ENCODE data around the gene CUX1. TPM values are rescaled to one million over a fixed set of nuclear protein-coding genes. Genes with fewer than 3 reads are reported as not detected.

The CUX1 gene
- total RNA-seq, 1 experiment from 2014 or later: 53.5 TPM

DNA sequence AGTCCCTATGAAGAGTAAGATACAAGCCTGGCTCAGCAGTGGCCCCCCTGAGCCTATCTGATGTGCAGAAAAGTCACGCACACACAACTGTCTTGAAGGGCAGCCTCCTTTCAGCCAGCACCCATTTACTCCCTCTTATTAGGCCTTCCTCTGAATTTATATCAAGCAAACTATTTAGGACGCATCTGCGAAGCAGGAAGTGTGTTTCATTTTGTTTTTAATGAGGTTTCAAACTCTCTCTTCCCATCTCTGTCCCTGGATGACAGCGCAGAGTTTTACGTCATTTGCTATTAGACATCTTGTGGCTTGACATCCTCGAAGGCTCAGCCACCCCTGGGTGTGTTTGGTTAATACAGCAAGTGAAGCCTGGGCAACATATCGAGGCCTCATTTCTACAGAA lies 79.5 kb downstream of the CUX1 start:
- Histone ChIP-seq H3K4ac (ENCODE audit: low read depth, low read length) (no peak overlapping the region), H3K23me2 (ENCODE audit: insufficient read length, low read depth, low read length, poor library complexity, severe bottlenecking) (no peaks in the 10 kb centered on the region), H3K4me1 (ENCODE audit: insufficient read depth, low read length) (no peaks in the 10 kb centered on the region), H2BK12ac (ENCODE audit: insufficient read length, low read depth, low read length) (no peak overlapping the region), H3K9ac (ENCODE audit: extremely low read depth, insufficient read length, low read length) (no peak overlapping the region), H4K20me1 (ENCODE audit: control insufficient read depth, insufficient read depth, insufficient read length) (no peaks in the 10 kb centered on the region), H2AFZ (ENCODE audit: low read length) (no peak overlapping the region), H3K23ac (ENCODE audit: insufficient read length, low read depth, low read length) (no peak overlapping the region), H2AK5ac (ENCODE audit: insufficient read length, low read length) (no peak overlapping the region), H3K56ac (ENCODE audit: insufficient read length, low read depth, low read length) (no peak overlapping the region), H2BK5ac (ENCODE audit: insufficient read length, low read length) (no peak overlapping the region), H3K18ac (ENCODE audit: insufficient read length, low read depth, low read length) (no peak overlapping the region), H3T11ph (ENCODE audit: low read length) (no peak overlapping the region), H2BK120ac (ENCODE audit: low read depth, low read length, poor library complexity, severe bottlenecking) (no peak overlapping the region), H3K14ac (ENCODE audit: insufficient read depth, low read length) (no peak overlapping the region), H3K4me2 (ENCODE audit: insufficient read depth, insufficient read length, low read length) (no peak overlapping the region), H4K5ac (ENCODE audit: insufficient read length, low read depth, low read length) (no peak overlapping the region), H4K8ac (replicated peaks; ENCODE audit: insufficient read length, low read depth, low read length) (no peak overlapping the region), H3K27me3 (ENCODE audit: insufficient read depth, low read length) (no peaks in the 10 kb centered on the region), H3K79me2 (ENCODE audit: insufficient read depth, low read length) (peaks cover 33% of the 10 kb centered on the region; the same call in 1 of the 2 replicates), H3K79me1 (ENCODE audit: insufficient read depth, low read depth, low read length, poor library complexity, severe bottlenecking) (peaks cover 9% of the 10 kb centered on the region), H3K27ac (ENCODE audit: insufficient read length, low read depth, low read length) (no peak overlapping the region), H2BK20ac (ENCODE audit: low read depth, low read length, poor library complexity, severe bottlenecking) (no peak overlapping the region), H3K9me3 (ENCODE audit: control insufficient read depth, low read depth, low read length) (no peaks in the 10 kb centered on the region), H2BK15ac (ENCODE audit: low read depth, low read length) (no peak overlapping the region), H4K91ac (ENCODE audit: insufficient read length, low read depth, low read length) (no peak overlapping the region)
- Mint-ChIP-seq H3K4me1 (peaks cover 31 to 37% of the 10 kb centered on the region in 2 experiments), H3K9me3 (no peaks in the 10 kb centered on the region), H3K36me3 (ENCODE audit: insufficient read depth in 1 of 3, low read depth in 3 of 3) (peaks cover 0 to 4% (median 0%) of the 10 kb centered on the region in 3 experiments; a peak in 2 of 7 replicates), H3K27me3 (ENCODE audit: low read depth) (no peaks in the 10 kb centered on the region), H3K4me3 (no peak overlapping the region), H3K27ac (peak overlapping the region in 2 of 3 experiments; percentile 33 to 58; a peak in 2 of 7 replicates)
- TF ChIP-seq, protein P1, sequence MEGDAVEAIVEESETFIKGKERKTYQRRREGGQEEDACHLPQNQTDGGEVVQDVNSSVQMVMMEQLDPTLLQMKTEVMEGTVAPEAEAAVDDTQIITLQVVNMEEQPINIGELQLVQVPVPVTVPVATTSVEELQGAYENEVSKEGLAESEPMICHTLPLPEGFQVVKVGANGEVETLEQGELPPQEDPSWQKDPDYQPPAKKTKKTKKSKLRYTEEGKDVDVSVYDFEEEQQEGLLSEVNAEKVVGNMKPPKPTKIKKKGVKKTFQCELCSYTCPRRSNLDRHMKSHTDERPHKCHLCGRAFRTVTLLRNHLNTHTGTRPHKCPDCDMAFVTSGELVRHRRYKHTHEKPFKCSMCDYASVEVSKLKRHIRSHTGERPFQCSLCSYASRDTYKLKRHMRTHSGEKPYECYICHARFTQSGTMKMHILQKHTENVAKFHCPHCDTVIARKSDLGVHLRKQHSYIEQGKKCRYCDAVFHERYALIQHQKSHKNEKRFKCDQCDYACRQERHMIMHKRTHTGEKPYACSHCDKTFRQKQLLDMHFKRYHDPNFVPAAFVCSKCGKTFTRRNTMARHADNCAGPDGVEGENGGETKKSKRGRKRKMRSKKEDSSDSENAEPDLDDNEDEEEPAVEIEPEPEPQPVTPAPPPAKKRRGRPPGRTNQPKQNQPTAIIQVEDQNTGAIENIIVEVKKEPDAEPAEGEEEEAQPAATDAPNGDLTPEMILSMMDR (conservative IDR thresholded peaks at IDR 0.05): no peak
- no CpG with 5 or more reads among the region's 7 CpGs for WGBS (ENCODE audit: extremely low coverage, insufficient read length, low lambda C conversion rate)
- no peak for DNase-seq

Data from H9 (cell line).